Large intestine (tissue), 3 donors: ENCODE data around the gene FCRL1. TPM values are rescaled to one million over a fixed set of nuclear protein-coding genes. Genes with fewer than 3 reads are reported as not detected.

Experiments
- DNase-seq, 2 donors: peaks; one replicate each; pipeline versions ENCODE4 v3.0.0 to v3.0.0-alpha.2; 2013
- H3K27ac ChIP-seq: one replicate; pipeline ENCODE4 v1.5.1; 2013; ENCODE audit warnings: low read length
- H3K27me3 ChIP-seq: 2 replicates; pipeline ENCODE4 v1.6.1; 2013; ENCODE audit warnings: low read length; ENCODE audit not compliant: control insufficient read depth, insufficient read depth
- H3K36me3 ChIP-seq: 2 replicates; pipeline ENCODE4 v1.6.1; 2013; ENCODE audit warnings: low read length; ENCODE audit not compliant: control insufficient read depth, insufficient read depth
- H3K4me1 ChIP-seq: one replicate; pipeline ENCODE4 v1.6.1; 2013; ENCODE audit warnings: low read length; ENCODE audit not compliant: control insufficient read depth, insufficient read depth
- H3K4me3 ChIP-seq: one replicate; pipeline ENCODE4 v1.5.1; 2013; ENCODE audit warnings: low read length
- H3K9me3 ChIP-seq: one replicate; pipeline ENCODE4 v1.6.1; 2013; ENCODE audit warnings: mild to moderate bottlenecking, low read depth, low read length, moderate library complexity; ENCODE audit not compliant: control insufficient read depth
- WGBS: methylation state at CpG from one replicate; pipeline ENCODE4 v1.1.5; 2013; ENCODE audit warnings: low lambda C conversion rate; ENCODE audit not compliant: insufficient coverage; 5-methylcytosine and 5-hydroxymethylcytosine counted together
- polyA plus RNA-seq: library from polyadenylated mRNA; unstranded; fragments of 120-200 nt; gene quantifications from one replicate; pipeline ENCODE4 v1.2.1, GENCODE V29; 2013

FCRL1 gene
- polyA plus RNA-seq, 1 donor: 0.52 TPM

- no peak overlapping the region for H3K27ac ChIP-seq
- H3K36me3 ChIP-seq: no peaks in the 10 kb centered on the region
- no peak overlapping the region for H3K4me3 ChIP-seq
- DNase-seq: no peak
- H3K4me1 ChIP-seq: no peaks in the 10 kb centered on the region
- no peaks in the 10 kb centered on the region for H3K9me3 ChIP-seq
- no peaks in the 10 kb centered on the region for H3K27me3 ChIP-seq
Measured at GRCh38 chr1:157838966-157839365, 19.0 kb upstream of the FCRL1 start.

- Histone ChIP-seq H3K9me3 (no peaks in the 10 kb centered on the region), H3K4me3 (no peak overlapping the region), H3K27me3 (no peaks in the 10 kb centered on the region), H3K4me1 (no peaks in the 10 kb centered on the region), H3K36me3 (no peaks in the 10 kb centered on the region), H3K27ac (no peak overlapping the region)
- DNase-seq: no peak
- no CpG with 5 or more reads among the region's 12 CpGs for WGBS
Measured at GRCh38 chr1:157834430-157834829, 14.5 kb upstream of the FCRL1 start.

- Histone ChIP-seq H3K9me3 (no peaks in the 10 kb centered on the region), H3K27me3 (no peaks in the 10 kb centered on the region), H3K27ac (no peak overlapping the region), H3K36me3 (no peaks in the 10 kb centered on the region), H3K4me3 (no peak overlapping the region), H3K4me1 (no peaks in the 10 kb centered on the region)
- 100% methylated on average over 2 of the region's 6 CpGs for WGBS
- DNase-seq: no peak
Measured at GRCh38 chr1:157833145-157833544, 13.2 kb upstream of the FCRL1 start.

- H3K27ac ChIP-seq: no peak overlapping the region
- H3K36me3 ChIP-seq: no peaks in the 10 kb centered on the region
- no peaks in the 10 kb centered on the region for H3K4me1 ChIP-seq
- DNase-seq: no peak
- no peaks in the 10 kb centered on the region for H3K9me3 ChIP-seq
- no peaks in the 10 kb centered on the region for H3K27me3 ChIP-seq
- no peak overlapping the region for H3K4me3 ChIP-seq
- no CpG with 5 or more reads among the region's 4 CpGs for WGBS
Measured at GRCh38 chr1:157831968-157832626, 12.2 kb upstream of the FCRL1 start.

DNA sequence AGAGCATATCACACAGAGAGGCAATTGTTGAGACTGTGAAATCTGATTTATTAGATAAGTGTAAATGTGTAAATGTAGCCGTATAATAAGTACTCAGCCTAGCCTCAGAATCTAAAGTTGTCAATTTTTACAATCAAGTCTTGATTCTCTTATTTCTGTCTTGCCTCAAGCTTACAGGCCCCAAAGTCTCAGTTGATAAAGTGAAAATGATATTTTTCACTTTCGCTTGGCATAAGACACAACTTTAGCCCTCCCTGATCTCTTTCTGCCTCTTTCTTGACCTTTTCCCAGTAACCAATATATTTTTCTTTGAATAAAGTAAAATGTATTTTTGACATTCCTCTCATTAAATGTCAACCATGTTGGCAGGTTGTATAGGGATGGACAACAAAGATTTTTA lies 11.0 kb upstream of the FCRL1 start:
- H3K27ac ChIP-seq: no peak overlapping the region
- H3K27me3 ChIP-seq: no peaks in the 10 kb centered on the region
- H3K9me3 ChIP-seq: no peaks in the 10 kb centered on the region
- DNase-seq: no peak
- H3K4me3 ChIP-seq: no peak overlapping the region
- H3K36me3 ChIP-seq: no peaks in the 10 kb centered on the region
- 86% methylated on average over 2 of the region's 2 CpGs for WGBS
- no peaks in the 10 kb centered on the region for H3K4me1 ChIP-seq

DNA sequence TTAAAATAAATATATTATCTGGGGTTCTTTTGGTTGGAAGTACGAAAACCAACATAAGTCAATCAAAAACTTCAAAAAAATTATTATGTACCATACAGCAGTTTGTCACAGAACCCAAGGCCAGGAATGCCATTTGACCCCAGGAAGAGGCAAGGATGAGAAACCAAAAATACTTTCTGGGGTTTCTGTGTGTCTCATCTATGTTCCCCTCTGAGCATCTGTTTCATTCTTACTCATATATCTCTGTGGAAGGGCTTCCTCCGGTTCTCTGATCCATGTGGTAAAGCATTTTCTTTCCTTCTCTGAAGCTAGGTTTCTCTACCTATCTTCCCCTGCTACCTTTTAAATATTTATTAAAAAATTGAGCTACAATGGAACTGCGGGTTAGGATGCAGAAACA lies 9.8 kb upstream of the FCRL1 start:
- H3K4me1 ChIP-seq: no peaks in the 10 kb centered on the region
- no peaks in the 10 kb centered on the region for H3K9me3 ChIP-seq
- WGBS: 89% methylated on average over 1 of the region's 3 CpGs
- no peak overlapping the region for H3K27ac ChIP-seq
- H3K36me3 ChIP-seq: no peaks in the 10 kb centered on the region
- DNase-seq: no peak
- H3K27me3 ChIP-seq: no peaks in the 10 kb centered on the region
- no peak overlapping the region for H3K4me3 ChIP-seq

- Histone ChIP-seq H3K27me3 (no peaks in the 10 kb centered on the region), H3K36me3 (no peaks in the 10 kb centered on the region), H3K9me3 (no peaks in the 10 kb centered on the region), H3K4me3 (no peak overlapping the region), H3K27ac (no peak overlapping the region), H3K4me1 (no peaks in the 10 kb centered on the region)
- DNase-seq: no peak
Measured at GRCh38 chr1:157829210-157829609, 9.3 kb upstream of the FCRL1 start.

DNA sequence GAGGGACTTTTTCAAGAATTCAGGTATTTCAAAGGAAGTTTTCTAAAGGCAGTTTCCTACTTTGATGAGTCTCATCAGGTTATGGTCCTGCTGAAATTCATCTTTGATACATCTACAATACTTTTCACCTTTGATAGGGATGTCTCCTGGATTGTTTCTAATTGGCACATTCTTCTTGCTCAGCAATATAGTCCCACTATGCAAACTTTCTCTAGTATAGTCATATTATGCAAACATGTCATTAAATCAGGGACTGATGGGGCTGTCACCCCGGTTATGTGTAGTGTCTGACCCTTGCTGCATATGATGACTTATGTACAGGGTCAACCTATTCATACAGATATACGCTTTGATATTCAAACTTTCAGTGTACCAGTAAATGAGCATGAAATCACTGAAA lies 379 bp upstream of the FCRL1 start:
- Histone ChIP-seq H3K9me3 (no peaks in the 10 kb centered on the region), H3K4me1 (no peaks in the 10 kb centered on the region), H3K27me3 (no peaks in the 10 kb centered on the region), H3K27ac (no peak overlapping the region), H3K4me3 (no peak overlapping the region), H3K36me3 (no peaks in the 10 kb centered on the region)
- WGBS: no CpG with 5 or more reads among the region's 2 CpGs
- DNase-seq: no peak

- 67% methylated on average over 1 of the region's 2 CpGs for WGBS
- no peak overlapping the region for H3K27ac ChIP-seq
Measured at GRCh38 chr1:157819215-157819614, 705 bp downstream of the FCRL1 start.

GRCh38 chr1:157813269-157813668 lies 6.7 kb downstream of the FCRL1 start:
- Histone ChIP-seq H3K36me3 (no peaks in the 10 kb centered on the region), H3K4me3 (no peak overlapping the region)
- no CpG with 5 or more reads among the region's 1 CpG for WGBS

More at GRCh38 chr1:157819215-157819614, 705 bp downstream of the FCRL1 start:
- Histone ChIP-seq H3K36me3 (no peaks in the 10 kb centered on the region), H3K4me1 (no peaks in the 10 kb centered on the region), H3K27me3 (no peaks in the 10 kb centered on the region), H3K9me3 (no peaks in the 10 kb centered on the region), H3K4me3 (no peak overlapping the region)
- DNase-seq: no peak

DNA sequence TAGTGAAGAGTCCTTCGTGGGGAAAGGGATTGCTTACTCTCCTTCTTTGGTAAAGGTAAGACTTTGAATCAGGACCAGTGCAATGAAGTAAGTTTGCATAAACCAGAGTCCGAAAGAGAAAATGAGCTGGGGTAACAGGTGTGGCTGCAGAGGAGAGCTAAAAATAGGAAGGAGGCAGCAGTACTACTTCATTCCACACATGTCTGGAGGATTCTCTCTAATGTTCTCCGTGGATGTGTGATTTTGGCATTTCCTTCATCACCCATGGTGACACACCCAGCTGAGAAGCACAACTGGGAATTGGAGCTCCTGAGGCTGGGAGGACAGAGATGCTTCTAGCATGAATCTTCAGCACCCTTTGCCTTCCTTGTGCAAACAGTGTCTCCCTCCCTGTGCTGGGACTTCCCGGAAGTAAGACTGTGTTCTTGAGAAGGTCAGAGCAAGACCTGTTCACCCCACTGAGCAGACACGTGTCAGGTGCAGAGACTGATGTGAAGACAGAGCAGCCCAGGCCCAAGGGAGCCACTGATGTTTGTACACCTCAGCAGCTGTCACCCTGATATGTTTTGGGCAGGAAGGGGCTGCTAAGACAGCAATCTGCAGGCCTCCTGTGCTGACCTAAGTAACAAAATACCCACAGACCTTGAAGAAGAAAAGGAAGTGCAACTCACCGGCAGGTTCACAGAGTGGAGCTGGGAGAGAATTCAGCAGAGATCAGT lies 13.3 kb downstream of the FCRL1 start:
- no peak for DNase-seq
- H3K27ac ChIP-seq: no peak overlapping the region

More at GRCh38 chr1:157813269-157813668, 6.7 kb downstream of the FCRL1 start:
- peaks cover 3% of the 10 kb centered on the region for H3K9me3 ChIP-seq
- no peak for DNase-seq
- H3K27me3 ChIP-seq: peaks cover 3% of the 10 kb centered on the region
- H3K27ac ChIP-seq: no peak overlapping the region
- no peaks in the 10 kb centered on the region for H3K4me1 ChIP-seq

More for the DNA sequence above, 13.3 kb downstream of the FCRL1 start:
- 40% methylated on average over 1 of the region's 6 CpGs for WGBS
- Histone ChIP-seq H3K4me1 (no peaks in the 10 kb centered on the region), H3K36me3 (no peaks in the 10 kb centered on the region), H3K4me3 (no peak overlapping the region), H3K9me3 (no peaks in the 10 kb centered on the region), H3K27me3 (peaks cover 3% of the 10 kb centered on the region)
